Effector CD8-positive, alpha-beta T cell (primary cell): Measurements from ENCODE around the gene TASP1.
A peak's percentile ranks its signal among the peaks of the same experiment; 100 is the strongest.
"Not testable (repeated sequence)": the region's sequence is repeated elsewhere in the genome, so short reads cannot be mapped to it uniquely, and the experiment has no call there.

Experiments
- DNase-seq: peaks from one replicate; lab custom pipeline; 2025; lab: John Stamatoyannopoulos, UW
- total RNA-seq, 4 experiments: gene quantifications; one replicate each; lab custom pipeline; 2026; lab: John Stamatoyannopoulos, UW

Gene TASP1, protein sequence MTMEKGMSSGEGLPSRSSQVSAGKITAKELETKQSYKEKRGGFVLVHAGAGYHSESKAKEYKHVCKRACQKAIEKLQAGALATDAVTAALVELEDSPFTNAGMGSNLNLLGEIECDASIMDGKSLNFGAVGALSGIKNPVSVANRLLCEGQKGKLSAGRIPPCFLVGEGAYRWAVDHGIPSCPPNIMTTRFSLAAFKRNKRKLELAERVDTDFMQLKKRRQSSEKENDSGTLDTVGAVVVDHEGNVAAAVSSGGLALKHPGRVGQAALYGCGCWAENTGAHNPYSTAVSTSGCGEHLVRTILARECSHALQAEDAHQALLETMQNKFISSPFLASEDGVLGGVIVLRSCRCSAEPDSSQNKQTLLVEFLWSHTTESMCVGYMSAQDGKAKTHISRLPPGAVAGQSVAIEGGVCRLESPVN
- 14.3 to 16.8 (median 16.0) reads per million in 4 experiments for total RNA-seq

DNA sequence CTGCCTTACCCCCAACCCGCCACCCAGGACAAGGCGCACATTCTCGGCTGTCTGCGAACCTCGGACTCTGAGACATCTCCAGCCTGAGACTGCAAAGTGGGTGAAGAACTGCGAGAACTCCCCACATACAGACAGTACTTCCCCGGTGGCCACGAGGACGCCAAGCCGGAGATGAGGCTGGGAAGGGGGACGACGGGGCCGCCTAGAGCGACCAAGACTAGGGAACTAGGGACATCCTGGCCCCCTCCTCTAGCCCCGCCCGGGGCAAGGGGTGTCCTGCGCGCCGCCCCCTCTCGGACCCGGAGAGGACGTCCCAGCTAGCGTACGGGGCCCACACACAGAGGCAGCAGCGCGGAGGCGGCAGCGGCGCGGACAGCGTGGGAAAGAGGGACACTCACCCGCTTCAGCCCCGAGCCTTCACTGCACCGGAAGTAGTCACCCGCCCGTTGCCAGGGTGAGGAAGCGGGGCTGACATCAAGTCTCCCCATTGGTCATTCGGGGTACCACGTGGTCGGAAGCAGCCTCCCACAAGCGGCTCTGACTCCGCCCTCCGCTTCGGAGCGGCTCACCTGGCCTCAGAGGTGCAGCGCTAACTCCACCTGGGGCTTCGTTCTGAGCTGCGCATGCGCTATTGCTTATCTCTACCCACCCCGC lies at the start of gene TASP1:
TASP1 (minus strand) TSS at position 437 of the 654 bp plus-strand sequence. CDS start 8,854 bp downstream, outside the sequence.
- peak; percentile 95 for DNase-seq

DNA sequence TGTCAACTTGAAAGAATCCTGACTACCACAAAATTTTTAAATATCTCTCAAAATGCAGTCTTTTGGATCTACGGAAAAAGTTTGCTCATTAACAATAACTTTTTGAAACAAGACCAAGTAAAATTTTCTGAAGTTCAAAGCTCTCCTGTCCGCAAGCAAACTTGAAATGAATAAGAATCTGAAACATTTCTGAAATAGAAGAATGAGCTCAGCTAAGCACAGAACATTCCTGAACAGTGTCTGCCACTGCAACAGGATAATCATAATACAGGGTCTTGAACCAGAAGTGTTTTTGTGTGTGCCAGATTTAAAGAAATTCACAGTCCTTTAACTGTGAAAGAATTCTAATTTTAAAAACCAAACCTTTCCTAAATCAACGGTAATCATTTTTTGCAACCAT lies 49.1 kb upstream of the TASP1 start:
- DNase-seq = no peak

DNA sequence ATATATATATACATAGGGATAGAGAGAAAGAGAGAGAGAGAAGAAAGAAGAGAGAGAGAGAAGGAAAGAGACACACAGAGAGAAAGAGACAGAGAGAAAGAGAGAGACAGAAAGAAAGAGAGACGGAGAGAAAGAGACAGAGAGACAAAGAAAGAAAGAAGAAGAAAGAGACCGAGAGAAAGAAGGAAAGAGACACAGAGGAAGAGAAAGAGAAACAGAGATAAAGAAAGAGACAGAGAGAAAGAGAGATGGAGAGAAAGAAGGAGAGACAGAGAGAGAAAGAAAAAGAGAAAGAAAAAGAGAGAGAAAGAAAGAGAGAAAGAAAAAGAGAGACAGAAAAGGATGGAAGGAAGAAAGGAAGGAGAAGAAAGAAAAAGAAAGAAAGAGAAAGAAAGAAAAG lies 46.9 kb upstream of the TASP1 start:
- DNase-seq = no peak

DNA sequence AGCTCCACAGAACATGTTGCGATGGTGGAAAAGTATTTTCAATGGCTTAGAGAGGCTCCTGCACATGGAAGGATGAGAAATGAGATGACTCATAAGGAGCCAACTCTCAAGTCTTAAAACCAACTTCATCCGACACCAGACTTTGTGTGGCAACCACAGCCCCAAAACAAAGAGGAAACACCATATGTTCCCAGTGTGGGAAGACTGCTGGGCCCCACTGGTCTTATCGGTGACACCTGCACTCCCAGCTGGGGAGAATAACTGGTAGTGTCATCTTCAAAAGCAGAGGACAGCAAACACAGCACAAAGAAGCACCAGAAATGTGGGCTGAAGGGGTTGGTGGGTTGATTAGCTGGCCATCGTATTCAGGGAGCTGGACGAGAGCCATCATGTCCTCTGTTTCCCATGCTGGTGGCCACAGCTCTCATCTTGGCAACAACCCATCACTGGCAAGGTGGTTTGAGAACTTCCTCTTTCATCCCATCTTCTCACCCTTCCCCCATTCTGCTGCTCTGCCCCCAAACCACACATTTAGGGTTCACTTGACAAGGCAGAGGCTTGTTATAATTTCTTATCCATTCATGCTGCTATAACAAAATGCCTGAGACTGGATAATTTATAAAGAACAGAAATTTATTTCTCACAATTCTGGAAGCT lies 46.0 kb upstream of the TASP1 start:
- DNase-seq = no peak

DNA sequence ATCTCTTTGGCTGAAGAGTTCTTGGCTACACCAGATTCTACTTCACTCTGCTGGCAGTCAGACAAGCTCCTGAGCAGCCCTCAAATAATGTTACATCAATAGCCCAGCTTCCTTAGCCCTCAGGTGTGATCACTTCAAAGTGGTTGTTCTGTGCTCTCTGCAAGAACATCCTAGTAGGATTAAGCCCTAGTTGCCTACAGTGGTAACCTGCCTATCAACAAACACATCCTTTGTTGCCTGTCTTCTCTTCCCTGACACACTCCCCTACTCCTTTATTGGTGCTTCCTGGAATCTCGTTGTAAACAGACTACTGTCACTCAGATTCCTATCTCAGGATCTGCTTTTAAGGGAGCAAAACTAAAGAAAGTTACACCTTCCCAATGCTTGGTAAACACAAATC lies 45.1 kb upstream of the TASP1 start:
- no peak for DNase-seq

DNA sequence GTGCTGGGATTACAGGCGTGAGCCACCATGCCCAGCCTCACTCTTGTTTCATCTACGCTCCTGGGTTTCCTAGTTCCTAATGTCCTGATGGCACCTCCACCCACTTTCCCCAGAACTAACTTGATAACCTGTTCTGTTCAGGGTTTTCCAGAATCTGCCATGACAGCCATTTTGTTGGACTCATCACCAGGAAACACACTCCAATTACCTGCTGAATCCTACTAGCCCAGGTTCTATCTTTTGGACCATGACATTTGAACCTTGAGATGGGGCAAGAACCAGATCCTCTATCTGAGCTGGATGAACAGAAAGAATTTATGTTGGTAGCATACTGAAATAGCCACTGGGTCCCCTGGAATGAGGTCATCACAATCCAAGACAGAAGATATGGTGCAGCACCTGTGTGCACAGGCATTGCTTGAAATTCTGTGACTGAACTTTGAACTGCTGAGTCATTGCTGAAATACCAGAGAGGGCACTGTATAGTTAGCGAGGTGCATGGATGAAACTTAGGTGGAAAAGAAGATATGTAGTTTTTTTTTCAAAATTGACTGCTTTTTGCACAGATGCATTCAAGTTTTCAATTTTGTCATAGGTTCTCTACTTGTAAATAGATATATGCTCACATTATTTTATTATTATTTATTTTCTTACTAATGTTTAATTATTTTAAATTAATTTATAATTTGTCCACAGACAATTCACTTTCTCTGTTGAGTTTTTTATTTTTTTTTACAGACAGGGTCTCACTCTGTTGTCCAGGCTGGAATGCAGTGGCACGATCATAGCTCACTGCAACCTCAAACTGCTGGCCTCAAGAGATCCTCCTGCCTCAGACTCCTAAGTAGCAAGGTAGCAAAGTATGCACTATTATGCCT lies 42.8 kb upstream of the TASP1 start:
- no peak for DNase-seq

DNA sequence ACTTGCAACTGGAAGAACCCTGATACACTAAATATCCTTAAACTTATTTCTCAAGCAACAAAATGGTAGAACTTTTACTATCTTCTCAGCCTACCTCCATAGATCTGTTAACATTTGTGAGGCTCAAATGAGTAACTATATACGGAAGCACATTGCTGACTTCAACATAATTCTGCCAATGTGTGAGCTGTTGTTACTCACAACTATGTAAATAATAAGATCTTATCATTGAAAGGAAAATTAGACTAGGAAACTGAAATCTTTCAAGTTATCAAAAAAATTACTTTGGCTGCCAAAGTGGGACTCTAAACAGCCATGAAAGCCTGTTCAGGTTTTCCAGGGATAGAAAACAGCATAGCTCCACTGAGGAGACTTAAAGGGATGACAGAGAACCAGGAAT lies 40.2 kb upstream of the TASP1 start:
- no peak for DNase-seq

DNA sequence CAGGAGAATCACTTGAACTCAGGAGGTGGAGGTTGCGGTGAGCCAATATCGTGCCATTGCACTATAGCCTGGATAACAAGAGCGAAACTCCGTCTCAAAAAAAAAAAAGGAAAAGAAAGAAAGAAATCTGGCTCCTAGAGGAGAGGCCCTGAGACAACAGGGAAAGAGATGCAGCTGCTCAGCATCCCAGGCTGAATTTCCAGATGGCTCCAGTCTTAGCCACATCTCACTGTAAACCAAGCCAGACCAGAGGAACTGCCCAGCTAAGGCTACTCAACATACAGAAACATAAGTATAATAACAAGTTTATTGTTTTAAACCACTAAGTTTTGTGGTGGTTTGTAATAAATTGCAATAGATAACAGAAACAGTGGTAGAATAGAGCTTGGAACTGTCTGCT lies 38.5 kb upstream of the TASP1 start:
- DNase-seq = no peak

DNA sequence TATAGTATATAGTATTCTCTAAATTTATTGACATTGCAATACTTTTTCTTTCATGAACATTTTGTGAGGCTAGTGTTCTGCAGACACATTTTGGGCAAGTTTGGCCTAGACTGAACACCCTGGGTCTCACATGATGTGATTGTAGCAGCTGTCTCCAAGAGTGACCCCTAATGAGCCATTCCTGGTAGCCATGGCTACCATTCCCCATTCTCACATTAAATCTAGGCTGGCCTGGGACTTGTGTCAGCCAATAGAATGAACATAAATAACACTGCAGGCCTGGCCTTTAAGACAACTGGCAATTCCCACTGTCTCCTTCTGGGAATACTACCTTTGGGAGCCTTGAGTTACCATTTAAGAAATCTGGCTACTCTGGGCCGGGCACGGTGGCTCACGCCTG lies 38.0 kb upstream of the TASP1 start:
- DNase-seq = no peak

DNA sequence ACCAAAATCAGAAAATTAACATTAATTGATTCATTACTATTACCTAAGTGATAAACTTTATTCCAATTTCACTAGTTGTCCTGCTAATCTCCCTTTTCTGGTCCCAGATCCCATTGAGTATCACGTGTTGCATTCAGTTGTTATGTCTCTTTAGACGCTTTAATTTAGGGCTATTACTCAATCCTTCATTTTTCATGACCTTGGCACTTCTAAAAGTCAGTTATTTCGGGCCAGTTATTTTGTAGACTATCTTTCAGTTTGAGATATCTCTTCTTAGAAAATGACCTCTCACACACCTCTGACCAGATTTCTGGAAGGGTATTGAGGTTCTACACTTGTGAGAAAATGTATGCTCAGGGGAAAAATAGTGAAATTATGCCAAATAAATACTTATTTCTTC lies 34.0 kb upstream of the TASP1 start:
- no peak for DNase-seq

DNA sequence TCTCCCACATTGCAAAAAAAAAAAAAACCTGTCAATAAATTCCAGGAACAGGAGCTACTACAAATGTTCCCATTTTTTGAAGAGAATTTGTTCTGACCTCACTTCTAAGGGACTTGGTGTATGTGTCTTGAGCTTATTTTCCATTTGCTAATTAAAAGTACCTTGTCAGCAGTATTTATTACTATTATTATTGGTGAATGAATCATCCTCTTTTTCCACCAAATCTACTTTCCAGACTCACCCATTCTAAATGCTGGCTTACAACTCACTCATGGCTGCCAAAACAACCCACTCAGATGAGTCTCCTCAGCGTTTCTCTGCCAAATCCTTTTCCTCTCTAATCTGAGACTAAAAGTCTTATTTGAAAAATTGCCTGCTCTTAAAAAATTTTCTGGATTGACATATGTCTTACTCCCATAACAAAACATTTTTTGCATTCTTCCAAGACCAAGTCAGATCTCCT lies 33.2 kb upstream of the TASP1 start:
- no peak for DNase-seq

DNA sequence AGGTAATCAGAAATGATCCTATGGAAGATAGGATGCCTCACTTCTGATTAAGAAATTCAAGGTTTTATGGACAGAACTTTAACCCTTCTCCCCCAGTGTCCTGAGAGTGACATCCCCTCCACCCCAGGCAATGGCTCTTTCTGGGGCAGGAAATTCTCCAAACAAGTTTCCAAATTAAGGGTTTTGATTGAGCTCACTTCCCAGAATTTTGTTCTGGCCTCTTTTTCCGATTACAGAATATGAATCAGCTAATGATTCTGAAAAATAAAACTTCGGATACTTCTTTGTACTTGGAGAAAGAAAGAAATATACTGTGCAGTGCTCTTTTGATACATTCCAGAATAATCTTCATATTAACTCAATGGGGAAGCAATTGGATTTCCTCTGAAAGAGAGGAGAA lies 32.8 kb upstream of the TASP1 start:
- no peak for DNase-seq

DNA sequence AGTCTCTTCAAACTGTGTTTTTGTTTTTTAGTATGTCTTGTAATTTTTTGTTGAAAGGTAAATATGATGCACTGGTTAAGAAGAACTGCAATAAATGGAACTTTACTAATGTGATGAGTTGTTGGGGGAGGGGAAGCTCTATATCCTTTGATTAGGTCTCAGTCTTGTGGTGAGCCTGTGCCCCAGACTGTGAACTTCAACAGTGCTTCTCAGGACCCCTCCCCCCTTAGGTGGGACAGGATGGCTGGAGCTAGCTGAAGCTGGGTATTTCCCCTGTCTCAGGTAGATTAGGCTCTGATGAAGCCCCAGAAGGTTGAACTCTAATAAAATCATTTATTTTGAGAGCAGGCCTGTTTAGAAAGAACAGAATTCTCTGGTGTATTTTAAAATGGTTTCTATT lies 31.4 kb upstream of the TASP1 start:
- no peak for DNase-seq

DNA sequence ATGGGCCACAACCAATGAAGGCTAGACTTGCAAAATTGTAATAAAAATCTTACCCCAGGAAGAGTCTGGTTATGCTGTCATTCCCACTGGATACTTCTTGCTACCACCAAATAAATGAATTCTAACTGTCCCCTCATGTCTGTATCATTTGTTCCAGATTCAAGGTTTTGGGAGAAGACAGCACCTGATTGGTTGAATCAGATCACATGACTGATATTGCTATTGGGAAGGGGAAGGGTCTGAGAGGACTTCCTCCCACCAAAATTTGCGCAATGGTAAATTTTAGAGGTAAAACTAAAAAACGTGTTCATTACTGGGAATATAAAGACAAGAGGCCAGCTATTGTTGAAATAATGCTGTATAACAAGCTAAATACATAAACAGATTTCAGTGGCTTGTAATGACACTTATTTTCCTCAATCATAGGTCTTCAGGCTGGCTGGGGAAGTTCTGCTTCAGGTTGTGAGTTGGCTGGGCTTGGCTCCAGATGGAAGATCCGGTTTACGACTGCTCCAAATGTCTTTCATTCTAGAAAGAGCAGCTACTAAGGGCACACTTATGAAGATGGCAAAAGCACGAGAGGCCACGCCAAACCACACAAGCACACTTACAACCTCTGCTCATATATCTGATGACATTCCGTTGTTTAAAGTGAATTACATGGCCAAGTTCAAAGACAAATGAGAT lies 27.1 kb upstream of the TASP1 start:
- DNase-seq = no peak

DNA sequence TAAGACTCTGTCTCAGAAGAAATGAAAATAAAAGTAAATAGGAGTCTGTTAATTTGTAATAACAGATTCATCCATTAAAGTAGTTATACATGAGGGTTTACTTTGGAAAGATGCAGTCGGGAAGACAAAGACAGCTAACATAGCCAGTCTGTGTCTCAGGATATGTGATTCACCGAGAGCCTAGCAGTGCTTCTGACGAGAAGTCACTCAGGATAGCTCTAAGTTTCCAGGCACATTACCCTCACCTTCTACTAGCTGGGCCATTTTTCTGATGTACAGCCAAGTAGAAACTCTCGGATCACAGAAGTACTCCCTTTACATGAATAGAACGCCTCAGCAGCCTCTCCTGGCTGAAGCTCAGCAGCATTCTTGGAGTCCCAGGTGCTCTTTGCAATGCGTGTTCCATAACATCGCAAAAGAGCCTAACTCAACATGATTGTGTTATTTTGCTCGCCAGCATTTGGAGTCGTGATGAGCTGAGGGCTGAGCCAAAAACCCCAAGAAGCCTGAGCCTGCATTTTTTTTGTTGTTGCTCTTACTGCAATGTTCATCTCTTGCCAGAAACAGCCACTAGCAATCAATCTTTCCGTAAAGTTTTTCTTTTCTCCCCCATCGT lies 22.4 kb upstream of the TASP1 start:
- DNase-seq = no peak

DNA sequence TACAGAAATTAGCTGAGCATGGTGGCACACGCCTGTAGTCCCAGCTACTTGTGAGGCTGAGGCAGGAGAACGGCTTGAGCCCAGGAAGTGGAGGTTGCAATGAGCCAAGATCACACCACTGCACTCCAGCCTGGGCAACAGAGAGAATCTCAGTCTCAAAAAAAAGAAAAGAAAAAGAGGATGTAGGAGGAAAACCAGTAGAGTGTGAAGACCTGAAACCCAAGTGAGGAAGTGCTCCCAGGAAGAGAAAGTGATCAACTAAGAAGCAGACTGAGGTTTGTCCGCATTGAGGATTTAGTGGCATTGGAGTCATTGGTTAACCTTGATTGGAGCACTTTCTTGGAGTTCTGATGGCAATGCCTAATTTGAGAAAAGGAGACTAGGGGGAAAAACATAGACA lies 20.6 kb upstream of the TASP1 start:
- DNase-seq = no peak

DNA sequence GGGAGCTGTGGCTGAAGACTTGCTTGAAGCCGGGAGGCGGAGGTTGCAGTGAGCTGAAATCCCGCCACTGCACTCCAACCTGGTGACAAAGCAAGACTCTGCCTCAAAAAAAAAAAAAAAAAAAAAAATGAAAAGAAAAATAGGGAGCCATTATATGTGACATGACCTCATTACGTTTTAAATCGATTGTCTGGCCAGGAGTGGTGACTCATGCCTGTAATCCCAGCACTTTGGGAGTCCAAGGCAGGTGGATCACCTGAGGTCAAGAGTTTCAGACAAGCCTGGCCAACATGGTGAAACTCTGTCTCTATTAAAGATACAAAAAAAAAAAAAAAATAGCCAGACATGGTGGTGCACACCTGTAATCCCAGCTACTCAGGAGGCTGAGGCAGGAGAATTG lies 19.3 kb upstream of the TASP1 start:
- DNase-seq = not testable (repeated sequence)

DNA sequence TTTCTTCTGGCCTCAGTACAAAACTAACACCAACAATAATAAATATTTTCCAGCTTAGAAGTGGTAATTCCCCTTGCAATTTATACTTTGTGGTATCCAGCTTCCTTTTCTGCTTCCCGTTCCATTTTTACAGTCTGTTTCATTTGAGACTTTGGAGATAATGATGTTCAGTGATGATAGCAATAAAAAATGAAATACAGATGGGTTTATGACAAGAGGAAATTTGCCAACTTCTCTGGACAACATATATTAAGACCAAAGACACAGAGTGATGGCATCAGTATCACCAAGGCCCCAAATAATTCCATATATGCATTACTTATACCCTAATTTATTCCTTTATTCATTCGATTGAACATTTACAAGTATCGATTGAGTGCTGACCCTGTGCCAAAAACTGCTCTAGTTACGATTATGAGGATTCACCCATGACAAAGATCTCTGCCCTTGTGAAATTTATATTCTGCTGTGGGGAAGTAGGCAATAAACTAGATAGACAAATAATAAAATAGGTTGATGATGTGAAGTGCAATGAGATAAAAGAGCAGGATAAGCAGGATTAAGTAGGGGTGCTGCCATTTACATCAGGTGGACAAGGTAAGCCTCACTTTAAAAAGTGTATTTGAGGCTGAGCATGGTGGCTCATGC lies 18.1 kb upstream of the TASP1 start:
- no peak for DNase-seq

DNA sequence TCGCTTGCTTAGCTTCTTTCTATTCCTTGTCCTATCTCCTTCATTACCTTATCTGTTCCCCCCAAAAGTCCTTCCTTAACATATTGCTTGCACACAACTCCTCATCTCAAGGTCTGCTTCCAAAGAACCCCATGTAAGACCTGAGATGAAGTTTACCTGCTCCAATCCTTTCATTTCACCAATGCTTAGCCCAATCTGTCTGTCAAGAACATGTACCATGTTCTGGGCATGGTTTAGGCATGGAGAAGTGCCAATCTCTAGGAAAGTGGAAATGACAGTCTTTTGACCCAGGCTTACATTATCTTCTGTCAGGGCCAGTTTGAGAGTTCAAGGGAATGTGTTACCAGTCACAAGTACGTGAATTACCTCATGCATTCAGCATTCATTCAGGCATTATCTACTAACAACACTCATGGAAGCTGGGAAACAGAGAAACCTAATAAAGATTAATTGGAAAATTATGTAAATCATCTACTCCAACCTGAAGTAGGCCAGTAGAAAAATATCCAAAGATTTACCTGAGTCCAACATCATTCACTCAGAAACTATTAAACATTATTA lies 15.8 kb upstream of the TASP1 start:
- no peak for DNase-seq

DNA sequence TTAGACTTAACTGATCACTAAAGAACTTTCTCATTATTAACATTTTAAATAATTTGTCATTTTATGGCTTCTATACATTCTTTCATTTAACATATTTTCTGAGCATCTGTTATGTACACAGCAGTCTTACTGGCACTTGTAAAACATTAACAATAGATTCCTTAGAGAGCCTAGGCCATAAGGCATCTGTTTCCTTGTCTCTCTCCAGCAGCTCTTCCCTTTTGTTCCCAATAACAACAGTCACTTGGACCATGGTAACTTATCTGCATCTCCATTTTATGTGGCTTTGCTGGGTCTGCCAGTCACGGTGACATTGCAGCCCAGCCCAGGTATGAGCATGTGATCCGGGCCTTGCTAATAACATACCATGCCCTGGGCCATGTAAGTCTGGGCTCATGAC lies 11.7 kb upstream of the TASP1 start:
- no peak for DNase-seq
